ENCODE results near the gene PTGER2.

Gene PTGER2

GRCh38 chr14:52313903-52314594 is at the start of gene PTGER2:
Gene PTGER2, plus strand, starts transcription at chr14:52314312. Its CDS starts 237 bp downstream, at chr14:52314549.
- peak; percentile 66 for DNase-seq (ENCODE audit: low read depth)

- DNase-seq (ENCODE audit: low read depth): no peak
These were observed 48.9 kb upstream of the PTGER2 start for GRCh38 chr14:52265253-52265652.

GRCh38 chr14:52266179-52266578 is 47.9 kb upstream of the PTGER2 start:
- DNase-seq (ENCODE audit: low read depth): peak; percentile 23

- no peak for DNase-seq (ENCODE audit: low read depth)
These were observed 47.3 kb upstream of the PTGER2 start for GRCh38 chr14:52266782-52267181.

GRCh38 chr14:52267501-52268278 is 46.4 kb upstream of the PTGER2 start, which contains the start of gene PTGDR:
Gene PTGDR, plus strand, starts transcription at chr14:52267698. Its CDS starts 117 bp downstream, at chr14:52267815.
- no peak for DNase-seq (ENCODE audit: low read depth)

GRCh38 chr14:52268279-52269061 is 45.6 kb upstream of the PTGER2 start:
- no peak for DNase-seq (ENCODE audit: low read depth)

- no peak for DNase-seq (ENCODE audit: low read depth)
These were observed 45.0 kb upstream of the PTGER2 start for GRCh38 chr14:52269100-52269499.

GRCh38 chr14:52269982-52270381 is 44.1 kb upstream of the PTGER2 start:
- no peak for DNase-seq (ENCODE audit: low read depth)

GRCh38 chr14:52271538-52271937 is 42.6 kb upstream of the PTGER2 start:
- DNase-seq (ENCODE audit: low read depth): no peak

- no peak for DNase-seq (ENCODE audit: low read depth)
These were observed 41.7 kb upstream of the PTGER2 start for GRCh38 chr14:52272375-52272774.

- DNase-seq (ENCODE audit: low read depth): no peak
These were observed 38.7 kb upstream of the PTGER2 start for GRCh38 chr14:52275372-52275771.

GRCh38 chr14:52277552-52277951 is 36.6 kb upstream of the PTGER2 start:
- no peak for DNase-seq (ENCODE audit: low read depth)

GRCh38 chr14:52279408-52279807 is 34.7 kb upstream of the PTGER2 start:
- no peak for DNase-seq (ENCODE audit: low read depth)

- DNase-seq (ENCODE audit: low read depth): no peak
These were observed 31.0 kb upstream of the PTGER2 start for GRCh38 chr14:52283099-52283498.

GRCh38 chr14:52286661-52287649 is 27.2 kb upstream of the PTGER2 start:
- no peak for DNase-seq (ENCODE audit: low read depth)

- DNase-seq (ENCODE audit: low read depth): no peak
These were observed 17.7 kb upstream of the PTGER2 start for GRCh38 chr14:52296378-52296777.

- DNase-seq (ENCODE audit: low read depth): no peak
These were observed 15.3 kb upstream of the PTGER2 start for GRCh38 chr14:52298795-52299194.

GRCh38 chr14:52299692-52300278 is 14.3 kb upstream of the PTGER2 start:
- peak; percentile 29 for DNase-seq (ENCODE audit: low read depth)

GRCh38 chr14:52303236-52303635 is 10.9 kb upstream of the PTGER2 start:
- no peak for DNase-seq (ENCODE audit: low read depth)

GRCh38 chr14:52304248-52304904 is 9.7 kb upstream of the PTGER2 start:
- DNase-seq (ENCODE audit: low read depth): no peak

All from HS-27A (cell line).